Hepatocyte (in vitro differentiated cells): ENCODE results near the gene EFNA2.

Source experiments
- EZH2 ChIP-seq: fragments of 200-600 bp; sonication (generic); IDR thresholded peaks from 2 replicates; pipeline ENCODE4 v1.6.1; 2016; ENCODE audit warnings: antibody characterized with exemption, mild to moderate bottlenecking, borderline replicate concordance
- TF ChIP-seq, protein P1 (sequence below): fragments of 200-600 bp; sonication (generic); IDR thresholded peaks from 2 replicates; pipeline ENCODE4 v1.5.1; 2016; ENCODE audit warnings: antibody characterized with exemption, mild to moderate bottlenecking; ENCODE audit not compliant: poor library complexity

- TF ChIP-seq, protein P1, sequence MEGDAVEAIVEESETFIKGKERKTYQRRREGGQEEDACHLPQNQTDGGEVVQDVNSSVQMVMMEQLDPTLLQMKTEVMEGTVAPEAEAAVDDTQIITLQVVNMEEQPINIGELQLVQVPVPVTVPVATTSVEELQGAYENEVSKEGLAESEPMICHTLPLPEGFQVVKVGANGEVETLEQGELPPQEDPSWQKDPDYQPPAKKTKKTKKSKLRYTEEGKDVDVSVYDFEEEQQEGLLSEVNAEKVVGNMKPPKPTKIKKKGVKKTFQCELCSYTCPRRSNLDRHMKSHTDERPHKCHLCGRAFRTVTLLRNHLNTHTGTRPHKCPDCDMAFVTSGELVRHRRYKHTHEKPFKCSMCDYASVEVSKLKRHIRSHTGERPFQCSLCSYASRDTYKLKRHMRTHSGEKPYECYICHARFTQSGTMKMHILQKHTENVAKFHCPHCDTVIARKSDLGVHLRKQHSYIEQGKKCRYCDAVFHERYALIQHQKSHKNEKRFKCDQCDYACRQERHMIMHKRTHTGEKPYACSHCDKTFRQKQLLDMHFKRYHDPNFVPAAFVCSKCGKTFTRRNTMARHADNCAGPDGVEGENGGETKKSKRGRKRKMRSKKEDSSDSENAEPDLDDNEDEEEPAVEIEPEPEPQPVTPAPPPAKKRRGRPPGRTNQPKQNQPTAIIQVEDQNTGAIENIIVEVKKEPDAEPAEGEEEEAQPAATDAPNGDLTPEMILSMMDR: no peak
- TF ChIP-seq EZH2: no peak
Observed at GRCh38 chr19:1237027-1237659, 48.5 kb upstream of the EFNA2 start.
